ENCODE data around the gene RP2. TPM values are rescaled to one million over a fixed set of nuclear protein-coding genes. Genes with fewer than 3 reads are reported as not detected.

Gene RP2
- total RNA-seq, 1 donor from 2014 or later = 16.6 TPM

- Mint-ChIP-seq H3K4me1 (ENCODE audit: unreplicated experiment) (no peaks in the 10 kb centered on the region), H3K27ac (ENCODE audit: unreplicated experiment) (no peak overlapping the region), H3K4me3 (ENCODE audit: unreplicated experiment) (no peak overlapping the region), H3K36me3 (ENCODE audit: low read depth, unreplicated experiment) (no peaks in the 10 kb centered on the region), H3K27me3 (ENCODE audit: unreplicated experiment) (no peaks in the 10 kb centered on the region), H3K9me3 (ENCODE audit: unreplicated experiment) (no peaks in the 10 kb centered on the region)
- TF ChIP-seq, protein P1, sequence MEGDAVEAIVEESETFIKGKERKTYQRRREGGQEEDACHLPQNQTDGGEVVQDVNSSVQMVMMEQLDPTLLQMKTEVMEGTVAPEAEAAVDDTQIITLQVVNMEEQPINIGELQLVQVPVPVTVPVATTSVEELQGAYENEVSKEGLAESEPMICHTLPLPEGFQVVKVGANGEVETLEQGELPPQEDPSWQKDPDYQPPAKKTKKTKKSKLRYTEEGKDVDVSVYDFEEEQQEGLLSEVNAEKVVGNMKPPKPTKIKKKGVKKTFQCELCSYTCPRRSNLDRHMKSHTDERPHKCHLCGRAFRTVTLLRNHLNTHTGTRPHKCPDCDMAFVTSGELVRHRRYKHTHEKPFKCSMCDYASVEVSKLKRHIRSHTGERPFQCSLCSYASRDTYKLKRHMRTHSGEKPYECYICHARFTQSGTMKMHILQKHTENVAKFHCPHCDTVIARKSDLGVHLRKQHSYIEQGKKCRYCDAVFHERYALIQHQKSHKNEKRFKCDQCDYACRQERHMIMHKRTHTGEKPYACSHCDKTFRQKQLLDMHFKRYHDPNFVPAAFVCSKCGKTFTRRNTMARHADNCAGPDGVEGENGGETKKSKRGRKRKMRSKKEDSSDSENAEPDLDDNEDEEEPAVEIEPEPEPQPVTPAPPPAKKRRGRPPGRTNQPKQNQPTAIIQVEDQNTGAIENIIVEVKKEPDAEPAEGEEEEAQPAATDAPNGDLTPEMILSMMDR (IDR thresholded peaks at IDR 0.05; ENCODE audit: unreplicated experiment) = no peak
- DNase-seq (ENCODE audit: low spot score) = no peak
These were observed 43.3 kb upstream of the RP2 start for GRCh38 chrX:46793386-46794143.

GRCh38 chrX:46796574-46797191 lies 40.2 kb upstream of the RP2 start:
- TF ChIP-seq, protein P1 (IDR thresholded peaks at IDR 0.05; ENCODE audit: unreplicated experiment) = peak; percentile 57

GRCh38 chrX:46803140-46803539 lies 33.7 kb upstream of the RP2 start:
- H3K27ac Mint-ChIP-seq (ENCODE audit: unreplicated experiment) = no peak overlapping the region
- H3K27me3 Mint-ChIP-seq (ENCODE audit: unreplicated experiment) = no peaks in the 10 kb centered on the region
- no peaks in the 10 kb centered on the region for H3K36me3 Mint-ChIP-seq (ENCODE audit: low read depth, unreplicated experiment)
- H3K4me3 Mint-ChIP-seq (ENCODE audit: unreplicated experiment) = no peak overlapping the region
- TF ChIP-seq, protein P1 (IDR thresholded peaks at IDR 0.05; ENCODE audit: unreplicated experiment) = no peak
- H3K9me3 Mint-ChIP-seq (ENCODE audit: unreplicated experiment) = no peaks in the 10 kb centered on the region
- no peaks in the 10 kb centered on the region for H3K4me1 Mint-ChIP-seq (ENCODE audit: unreplicated experiment)
- DNase-seq (ENCODE audit: low spot score) = no peak

More at GRCh38 chrX:46796574-46797191, 40.2 kb upstream of the RP2 start:
- no peaks in the 10 kb centered on the region for H3K4me1 Mint-ChIP-seq (ENCODE audit: unreplicated experiment)
- H3K36me3 Mint-ChIP-seq (ENCODE audit: low read depth, unreplicated experiment) = no peaks in the 10 kb centered on the region
- no peaks in the 10 kb centered on the region for H3K27me3 Mint-ChIP-seq (ENCODE audit: unreplicated experiment)
- no peaks in the 10 kb centered on the region for H3K9me3 Mint-ChIP-seq (ENCODE audit: unreplicated experiment)
- DNase-seq (ENCODE audit: low spot score) = peak; percentile 70
- H3K27ac Mint-ChIP-seq (ENCODE audit: unreplicated experiment) = no peak overlapping the region
- no peak overlapping the region for H3K4me3 Mint-ChIP-seq (ENCODE audit: unreplicated experiment)

GRCh38 chrX:46805270-46805669 lies 31.6 kb upstream of the RP2 start:
- Mint-ChIP-seq H3K27me3 (ENCODE audit: unreplicated experiment) (no peaks in the 10 kb centered on the region), H3K36me3 (ENCODE audit: low read depth, unreplicated experiment) (no peaks in the 10 kb centered on the region), H3K4me3 (ENCODE audit: unreplicated experiment) (no peak overlapping the region), H3K27ac (ENCODE audit: unreplicated experiment) (no peak overlapping the region), H3K4me1 (ENCODE audit: unreplicated experiment) (peaks cover 3% of the 10 kb centered on the region), H3K9me3 (ENCODE audit: unreplicated experiment) (no peaks in the 10 kb centered on the region)
- no peak for DNase-seq (ENCODE audit: low spot score)
- TF ChIP-seq, protein P1 (IDR thresholded peaks at IDR 0.05; ENCODE audit: unreplicated experiment) = no peak

- TF ChIP-seq, protein P1 (IDR thresholded peaks at IDR 0.05; ENCODE audit: unreplicated experiment) = no peak
- peaks cover 12% of the 10 kb centered on the region for H3K4me1 Mint-ChIP-seq (ENCODE audit: unreplicated experiment)
- H3K4me3 Mint-ChIP-seq (ENCODE audit: unreplicated experiment) = no peak overlapping the region
- H3K27ac Mint-ChIP-seq (ENCODE audit: unreplicated experiment) = no peak overlapping the region
- no peak for DNase-seq (ENCODE audit: low spot score)
- no peaks in the 10 kb centered on the region for H3K36me3 Mint-ChIP-seq (ENCODE audit: low read depth, unreplicated experiment)
- H3K27me3 Mint-ChIP-seq (ENCODE audit: unreplicated experiment) = no peaks in the 10 kb centered on the region
- H3K9me3 Mint-ChIP-seq (ENCODE audit: unreplicated experiment) = no peaks in the 10 kb centered on the region
These were observed 25.7 kb upstream of the RP2 start for GRCh38 chrX:46811121-46811520.
